ENCODE data around the gene FHDC1. TPM values are rescaled to one million over a fixed set of nuclear protein-coding genes. Genes with fewer than 3 reads are reported as not detected.

Gene FHDC1
- total RNA-seq, 1 experiment from 2014 or later = 1.7 TPM

- in situ Hi-C loops (cut with HindIII; ENCODE audit: low pct_unique_long_range_greater_than_20kb, low sequenced_read_pairs) = no loop called here
- no peak for DNase-seq (ENCODE audit: low read depth)
Measured at GRCh38 chr4:152950402-152951274, 14.5 kb downstream of the FHDC1 start.

GRCh38 chr4:152951348-152951747 is 15.2 kb downstream of the FHDC1 start:
- in situ Hi-C loops (cut with HindIII; ENCODE audit: low pct_unique_long_range_greater_than_20kb, low sequenced_read_pairs) = no loop called here
- DNase-seq (ENCODE audit: low read depth) = no peak

- in situ Hi-C loops (cut with HindIII; ENCODE audit: low pct_unique_long_range_greater_than_20kb, low sequenced_read_pairs) = no loop called here
Measured at GRCh38 chr4:152953514-152953913, 17.4 kb downstream of the FHDC1 start.

DNA sequence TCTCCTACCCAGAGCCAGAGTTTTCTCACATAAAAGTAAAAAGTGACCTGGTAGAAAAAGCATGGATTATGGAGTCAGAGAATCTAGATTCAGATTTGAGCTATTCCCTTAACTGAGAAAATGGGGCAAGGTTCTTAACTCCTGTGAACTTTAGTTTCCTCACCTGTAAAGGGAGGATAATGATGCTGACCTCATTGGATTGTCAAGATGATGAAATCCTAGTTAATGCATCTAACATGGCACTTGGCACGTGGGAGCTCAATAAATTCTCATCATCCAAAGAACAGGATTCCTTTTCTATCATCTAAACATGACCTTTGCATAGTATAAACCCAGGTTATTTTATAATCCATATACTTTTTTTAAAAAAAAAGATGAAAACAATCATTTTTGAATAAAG is 18.6 kb downstream of the FHDC1 start:
- in situ Hi-C loops (cut with HindIII; ENCODE audit: low pct_unique_long_range_greater_than_20kb, low sequenced_read_pairs) = no loop called here
- no peak for DNase-seq (ENCODE audit: low read depth)

More at GRCh38 chr4:152953514-152953913, 17.4 kb downstream of the FHDC1 start:
- DNase-seq (ENCODE audit: low read depth) = peak; percentile 53

DNA sequence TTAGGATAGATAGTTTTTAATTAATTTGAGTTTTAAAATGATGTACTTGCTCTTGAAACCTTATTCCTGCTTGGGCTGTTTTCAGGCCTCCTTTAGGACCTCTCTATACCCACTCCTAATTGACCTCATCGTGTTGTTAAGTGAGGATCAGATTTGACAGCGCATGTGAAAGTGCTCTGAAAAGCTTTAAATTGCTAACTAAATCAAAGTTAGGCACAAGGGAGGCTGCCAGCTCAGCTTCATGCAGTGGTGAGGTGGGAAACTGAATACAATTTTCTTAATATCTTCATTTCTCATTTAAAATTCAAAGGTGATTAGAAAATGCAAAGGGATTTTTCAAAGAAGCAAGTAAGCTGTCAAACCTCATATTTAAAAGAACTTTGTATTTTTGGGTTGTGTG is 20.0 kb downstream of the FHDC1 start:
- in situ Hi-C loops (cut with HindIII; ENCODE audit: low pct_unique_long_range_greater_than_20kb, low sequenced_read_pairs) = no loop called here
- no peak for DNase-seq (ENCODE audit: low read depth)

- in situ Hi-C loops (cut with HindIII; ENCODE audit: low pct_unique_long_range_greater_than_20kb, low sequenced_read_pairs) = no loop called here
- DNase-seq (ENCODE audit: low read depth) = peak; percentile 85
Measured at GRCh38 chr4:152956650-152957436, 20.7 kb downstream of the FHDC1 start.

GRCh38 chr4:152957437-152958171 is 21.5 kb downstream of the FHDC1 start:
- DNase-seq (ENCODE audit: low read depth) = peak; percentile 80
- in situ Hi-C loops (cut with HindIII; ENCODE audit: low pct_unique_long_range_greater_than_20kb, low sequenced_read_pairs) = no loop called here

DNA sequence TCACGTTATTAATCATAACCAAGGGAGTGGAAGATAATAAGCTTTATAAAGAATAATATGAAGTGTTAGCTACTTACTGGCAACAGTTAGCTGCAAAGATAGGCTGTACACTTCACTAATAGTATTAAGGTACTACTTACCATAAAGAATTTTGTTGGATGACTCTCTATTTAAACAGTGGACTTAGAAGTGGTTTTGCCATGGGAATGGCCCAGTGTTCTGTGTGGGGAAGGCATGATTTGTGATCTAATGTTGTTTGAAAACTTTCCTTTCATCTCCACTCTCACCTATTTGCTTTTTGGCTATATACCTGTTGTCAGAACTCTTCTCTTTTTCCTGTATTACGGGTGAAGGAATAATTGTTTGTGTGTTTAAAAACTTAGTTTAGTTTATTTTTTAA is 23.0 kb downstream of the FHDC1 start:
- in situ Hi-C loops (cut with HindIII; ENCODE audit: low pct_unique_long_range_greater_than_20kb, low sequenced_read_pairs) = no loop called here

DNA sequence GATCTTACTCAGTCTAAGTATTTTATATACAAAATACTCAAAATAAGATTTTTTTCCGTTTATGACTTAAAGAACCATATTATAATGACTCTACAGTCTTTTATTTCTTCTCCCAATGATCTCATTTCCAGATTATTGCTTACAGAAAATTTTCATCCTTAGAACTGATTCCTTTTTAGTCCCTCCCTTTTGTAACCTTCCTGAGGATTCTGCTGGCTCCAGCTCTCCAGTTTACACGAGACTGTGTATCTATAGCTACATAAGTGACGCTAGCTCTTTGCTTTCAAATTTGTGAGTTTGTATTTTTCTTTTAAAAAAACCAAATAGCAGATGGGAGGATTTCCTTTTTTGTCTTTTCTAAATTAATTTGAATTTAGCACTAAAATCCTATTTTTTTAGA is 24.0 kb downstream of the FHDC1 start:
- in situ Hi-C loops (cut with HindIII; ENCODE audit: low pct_unique_long_range_greater_than_20kb, low sequenced_read_pairs) = no loop called here

More for the DNA sequence above, 23.0 kb downstream of the FHDC1 start:
- no peak for DNase-seq (ENCODE audit: low read depth)

GRCh38 chr4:152961014-152961772 is 25.1 kb downstream of the FHDC1 start:
- no peak for DNase-seq (ENCODE audit: low read depth)
- in situ Hi-C loops (cut with HindIII; ENCODE audit: low pct_unique_long_range_greater_than_20kb, low sequenced_read_pairs) = no loop called here

More for the DNA sequence above, 24.0 kb downstream of the FHDC1 start:
- DNase-seq (ENCODE audit: low read depth) = no peak

GRCh38 chr4:152961773-152962115 is 25.6 kb downstream of the FHDC1 start:
- in situ Hi-C loops (cut with HindIII; ENCODE audit: low pct_unique_long_range_greater_than_20kb, low sequenced_read_pairs) = no loop called here
- no peak for DNase-seq (ENCODE audit: low read depth)

GRCh38 chr4:152962150-152962549 is 26.0 kb downstream of the FHDC1 start:
- in situ Hi-C loops (cut with HindIII; ENCODE audit: low pct_unique_long_range_greater_than_20kb, low sequenced_read_pairs) = no loop called here

DNA sequence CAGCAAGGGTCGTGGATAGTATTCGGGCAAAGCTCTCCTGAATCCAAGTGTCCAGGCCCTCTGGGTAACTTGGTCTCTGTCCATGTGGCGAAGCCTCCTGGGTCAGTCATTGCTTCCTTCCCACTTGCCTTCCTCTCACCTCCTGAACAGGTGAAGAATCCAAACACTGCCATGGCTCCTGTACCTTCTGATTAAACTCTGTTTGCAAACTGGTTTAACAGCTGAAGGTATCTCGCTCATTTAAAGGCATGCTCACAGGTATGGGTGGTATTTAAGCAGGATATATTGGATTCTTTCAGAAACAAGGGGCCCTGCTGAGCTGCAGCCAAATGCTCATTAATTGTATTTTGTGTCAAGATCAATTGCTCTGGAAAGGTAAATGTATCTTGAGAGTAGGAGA is 28.2 kb downstream of the FHDC1 start:
- no peak for DNase-seq (ENCODE audit: low read depth)
- in situ Hi-C loops (cut with HindIII; ENCODE audit: low pct_unique_long_range_greater_than_20kb, low sequenced_read_pairs) = no loop called here

More at GRCh38 chr4:152962150-152962549, 26.0 kb downstream of the FHDC1 start:
- no peak for DNase-seq (ENCODE audit: low read depth)

DNA sequence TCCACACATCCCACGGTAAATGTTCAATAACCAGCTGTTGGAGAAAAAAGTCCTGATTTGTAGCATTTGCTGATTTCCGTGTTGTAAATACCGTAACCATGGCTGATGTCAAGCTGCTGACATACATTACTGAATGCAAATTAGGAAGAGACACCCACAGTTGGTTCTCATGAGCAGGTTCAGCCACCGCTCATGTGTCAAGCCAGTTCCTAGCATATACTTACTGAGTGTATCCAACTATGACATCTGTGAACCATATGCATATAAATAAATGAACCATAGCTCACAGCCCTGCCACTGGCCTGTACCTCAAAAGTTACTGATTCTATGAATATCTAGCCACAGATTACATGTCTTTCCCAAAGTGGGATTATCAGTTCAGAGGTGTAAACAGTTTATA is 29.5 kb downstream of the FHDC1 start:
- in situ Hi-C loops (cut with HindIII; ENCODE audit: low pct_unique_long_range_greater_than_20kb, low sequenced_read_pairs) = no loop called here

GRCh38 chr4:152967907-152968306 is 31.8 kb downstream of the FHDC1 start:
- in situ Hi-C loops (cut with HindIII; ENCODE audit: low pct_unique_long_range_greater_than_20kb, low sequenced_read_pairs) = no loop called here
- no peak for DNase-seq (ENCODE audit: low read depth)

More for the DNA sequence above, 29.5 kb downstream of the FHDC1 start:
- no peak for DNase-seq (ENCODE audit: low read depth)

DNA sequence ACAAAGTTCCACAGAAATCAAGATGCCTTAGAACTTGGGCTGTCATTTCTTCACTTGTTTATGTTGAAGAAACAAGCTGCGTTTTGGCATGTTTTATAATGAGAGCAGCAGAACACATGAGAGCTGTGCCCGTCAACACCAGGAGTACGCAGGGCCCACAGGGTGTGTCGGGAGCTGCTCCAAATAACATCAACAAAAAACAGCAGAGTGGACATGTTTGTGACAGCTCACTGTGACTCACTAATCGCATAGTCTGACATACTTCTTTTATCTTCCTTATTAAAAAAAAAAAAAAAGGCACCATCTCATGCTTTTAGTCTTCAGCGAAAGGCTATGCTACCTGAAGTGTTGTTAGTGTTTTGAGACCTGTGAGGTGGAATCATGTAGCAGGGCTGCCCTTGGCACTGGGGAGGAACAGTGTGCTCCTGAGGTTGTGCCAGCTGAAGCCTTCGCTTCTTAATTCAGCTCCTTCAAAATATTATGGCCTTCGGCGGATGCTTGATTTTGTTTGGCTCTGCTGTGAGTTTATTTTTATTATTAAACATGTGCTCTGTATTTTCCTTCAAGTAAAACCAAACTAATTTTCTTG is 32.8 kb downstream of the FHDC1 start:
- in situ Hi-C loops (cut with HindIII; ENCODE audit: low pct_unique_long_range_greater_than_20kb, low sequenced_read_pairs) = no loop called here
- peak; percentile 57 for DNase-seq (ENCODE audit: low read depth)

DNA sequence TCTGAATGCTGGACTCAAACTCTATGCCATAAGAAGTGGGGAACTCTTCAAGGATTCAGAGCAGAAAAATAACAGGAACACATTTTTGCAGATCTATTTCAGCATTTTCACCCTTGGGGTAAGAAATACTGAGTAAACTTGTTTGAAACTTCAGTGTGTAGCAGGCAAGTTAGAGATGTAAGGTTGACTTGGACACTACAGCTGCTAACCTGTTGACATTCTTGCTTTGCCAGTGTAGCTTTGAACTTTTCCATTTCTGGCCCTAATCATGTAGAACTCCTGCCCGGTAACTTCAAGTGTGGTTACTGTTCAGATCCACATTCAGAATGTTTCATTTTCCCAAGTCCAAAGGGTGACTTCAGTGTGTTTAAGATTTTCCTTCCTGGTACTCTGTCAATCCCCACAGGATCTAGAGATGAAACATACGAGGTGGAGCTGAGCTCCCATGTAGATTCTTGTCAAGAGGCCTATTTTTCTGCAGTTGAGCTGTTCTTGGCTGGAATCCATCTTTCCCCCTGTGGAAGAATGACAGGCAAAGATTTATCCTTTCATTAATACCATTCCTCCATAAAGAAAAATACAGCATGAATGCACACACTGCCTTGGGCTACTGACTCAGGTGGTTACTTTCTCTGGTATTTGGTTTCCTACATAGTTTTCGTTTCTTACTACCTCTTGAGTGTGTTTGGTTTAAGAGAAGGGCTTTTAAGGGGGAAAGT is 34.1 kb downstream of the FHDC1 start:
- peak; percentile 97 for DNase-seq (ENCODE audit: low read depth)
- in situ Hi-C loops (cut with HindIII; ENCODE audit: low pct_unique_long_range_greater_than_20kb, low sequenced_read_pairs) = no loop called here

All from Caki2 (cell line).